Measurements from ENCODE around the gene ADAP1. TPM values are rescaled to one million over a fixed set of nuclear protein-coding genes. Genes with fewer than 3 reads are reported as not detected.

ADAP1 gene
- total RNA-seq, 2 experiments from 2014 or later: 34.6 to 40.9 TPM

DNA sequence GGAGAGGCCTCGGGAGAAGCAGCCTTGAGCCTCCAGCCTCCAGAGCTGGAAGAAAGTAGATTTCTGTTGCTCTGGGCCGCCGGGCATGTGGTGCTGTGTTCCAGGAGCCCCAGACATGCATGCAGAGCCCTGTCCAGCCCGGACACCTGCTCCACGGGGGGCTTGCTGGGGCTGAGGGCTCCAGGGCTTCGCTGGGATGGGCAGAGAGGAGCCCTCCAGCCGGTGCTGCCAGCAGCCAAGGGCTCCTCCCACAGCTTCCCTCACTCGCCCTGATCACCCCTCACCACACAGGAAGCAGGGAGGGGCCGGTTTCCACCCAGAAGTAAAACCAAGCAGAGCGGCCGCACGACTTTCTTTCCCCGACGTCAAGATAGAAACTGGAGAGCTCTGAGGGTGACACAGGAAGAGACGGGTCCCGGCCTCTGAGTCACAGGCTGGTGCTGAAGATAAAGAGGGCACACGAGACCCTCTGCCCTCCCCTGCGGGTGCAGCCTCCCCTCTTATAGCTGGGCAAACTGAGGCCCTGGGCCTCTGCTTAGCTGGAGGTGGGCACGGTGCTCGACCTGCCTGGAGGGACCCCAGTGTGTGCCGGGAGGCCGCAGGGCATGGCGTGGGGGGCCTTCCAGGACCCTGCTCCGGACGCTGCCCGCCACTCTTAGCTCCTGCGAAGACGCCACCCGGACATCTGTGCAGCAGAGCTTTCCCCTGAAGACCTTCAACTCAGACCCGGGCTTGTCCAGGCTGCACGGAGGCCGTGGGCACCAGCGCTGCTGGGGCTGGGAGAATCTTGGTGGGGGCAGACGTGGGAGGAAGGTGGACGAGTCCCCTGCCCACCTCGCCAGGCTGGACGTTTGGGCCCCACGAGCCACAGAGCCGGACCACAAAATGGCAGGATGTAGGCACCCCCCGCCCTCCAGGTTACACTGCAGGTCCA is 31.1 kb downstream of the ADAP1 start:
- Mint-ChIP-seq H3K36me3 (ENCODE audit: low read depth) (peaks cover 7% of the 10 kb centered on the region), H3K9me3 (no peaks in the 10 kb centered on the region), H3K27me3 (no peaks in the 10 kb centered on the region), H3K4me3 (peak overlapping the region; percentile 77), H3K4me1 (ENCODE audit: low read depth) (peaks cover 58% of the 10 kb centered on the region), H3K27ac (peak overlapping the region; percentile 97)
- TF ChIP-seq, protein P1, sequence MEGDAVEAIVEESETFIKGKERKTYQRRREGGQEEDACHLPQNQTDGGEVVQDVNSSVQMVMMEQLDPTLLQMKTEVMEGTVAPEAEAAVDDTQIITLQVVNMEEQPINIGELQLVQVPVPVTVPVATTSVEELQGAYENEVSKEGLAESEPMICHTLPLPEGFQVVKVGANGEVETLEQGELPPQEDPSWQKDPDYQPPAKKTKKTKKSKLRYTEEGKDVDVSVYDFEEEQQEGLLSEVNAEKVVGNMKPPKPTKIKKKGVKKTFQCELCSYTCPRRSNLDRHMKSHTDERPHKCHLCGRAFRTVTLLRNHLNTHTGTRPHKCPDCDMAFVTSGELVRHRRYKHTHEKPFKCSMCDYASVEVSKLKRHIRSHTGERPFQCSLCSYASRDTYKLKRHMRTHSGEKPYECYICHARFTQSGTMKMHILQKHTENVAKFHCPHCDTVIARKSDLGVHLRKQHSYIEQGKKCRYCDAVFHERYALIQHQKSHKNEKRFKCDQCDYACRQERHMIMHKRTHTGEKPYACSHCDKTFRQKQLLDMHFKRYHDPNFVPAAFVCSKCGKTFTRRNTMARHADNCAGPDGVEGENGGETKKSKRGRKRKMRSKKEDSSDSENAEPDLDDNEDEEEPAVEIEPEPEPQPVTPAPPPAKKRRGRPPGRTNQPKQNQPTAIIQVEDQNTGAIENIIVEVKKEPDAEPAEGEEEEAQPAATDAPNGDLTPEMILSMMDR (IDR thresholded peaks at IDR 0.05): no peak
- intact Hi-C loops (cut with micrococcal nuclease): no loop called here
- ChIA-PET CTCF (interaction anchor here (0.8 to 1.6 kb wide), 4 partner anchors 14 to 247 kb away, joined by 3 to 10 read pairs (median 4); no protein-coding TSS in a partner anchor), POLR2A (interaction anchor here (0.7 to 3.0 kb wide), 9 partner anchors 9 to 69 kb away, joined by 3 to 12 read pairs (median 6); partner anchors contain the start of gene COX19)
- ATAC-seq (peak; percentile 69), DNase-seq (peak; percentile 99)

GRCh38 chr7:922334-923107 is 32.0 kb downstream of the ADAP1 start:
- intact Hi-C loops (cut with micrococcal nuclease): no loop called here
- Mint-ChIP-seq H3K4me3 (peak overlapping the region; percentile 77), H3K9me3 (no peaks in the 10 kb centered on the region), H3K27ac (peak overlapping the region; percentile 97), H3K27me3 (no peaks in the 10 kb centered on the region), H3K4me1 (ENCODE audit: low read depth) (peaks cover 52% of the 10 kb centered on the region), H3K36me3 (ENCODE audit: low read depth) (peaks cover 5% of the 10 kb centered on the region)
- ChIA-PET POLR2A (interaction anchor here (0.6 to 3.0 kb wide), 12 partner anchors 10 to 181 kb away, joined by 3 to 12 read pairs (median 4); partner anchors contain the start of genes COX19 and SUN1), CTCF (interaction anchor here (0.8 to 1.6 kb wide), 5 partner anchors 13 to 248 kb away, joined by 3 to 10 read pairs (median 3); no protein-coding TSS in a partner anchor)
- TF ChIP-seq, protein P1 (IDR thresholded peaks at IDR 0.05): no peak
- ATAC-seq: peak; percentile 1
- peak; percentile 70 for DNase-seq

DNA sequence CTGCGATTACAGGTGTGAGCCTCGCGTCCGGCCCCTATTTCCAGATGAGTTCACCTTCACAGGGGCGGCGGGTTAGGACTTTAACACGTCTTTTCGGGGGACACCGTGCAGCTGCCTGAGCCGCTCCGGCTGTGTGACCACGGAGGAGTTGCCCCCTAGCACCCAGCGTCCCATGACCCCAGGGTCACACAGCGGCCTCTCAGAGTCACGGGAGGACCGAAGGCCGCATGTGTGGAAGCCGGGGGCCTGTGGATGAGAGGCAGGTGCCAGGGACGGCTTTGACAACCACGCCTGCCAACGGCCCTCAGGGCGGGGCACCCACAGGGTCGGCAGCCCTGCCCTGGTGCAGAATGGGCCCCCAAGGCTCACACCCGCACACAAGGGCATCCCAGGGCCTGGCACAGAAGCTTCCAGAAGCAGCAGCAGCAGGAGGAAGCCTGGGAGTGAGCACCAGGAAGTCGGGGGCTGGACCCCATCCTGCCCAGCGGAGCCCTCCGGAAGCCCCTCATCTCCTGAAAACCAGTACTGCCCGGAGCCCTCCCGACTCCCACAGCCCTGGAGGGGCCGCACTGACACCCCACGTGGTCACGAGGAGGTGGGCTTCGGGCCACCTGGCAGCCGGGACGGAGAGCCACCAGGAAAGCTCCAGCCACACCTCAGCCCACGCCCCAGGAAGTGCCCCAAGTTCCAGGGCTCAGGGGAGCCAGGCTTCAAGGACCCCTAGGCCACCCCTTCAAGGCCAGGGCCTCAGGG is 32.7 kb downstream of the ADAP1 start:
- peak overlapping the region; percentile 97 for H3K27ac Mint-ChIP-seq
- ChIA-PET POLR2A (interaction anchor here (0.6 to 3.0 kb wide), 11 partner anchors 8 to 181 kb away, joined by 3 to 12 read pairs (median 5); partner anchors contain the start of genes COX19 and SUN1), CTCF (interaction anchor here (0.9 to 1.5 kb wide), 3 partner anchors 11 to 18 kb away, joined by 3 to 6 read pairs (median 3); no protein-coding TSS in a partner anchor)
- no peaks in the 10 kb centered on the region for H3K27me3 Mint-ChIP-seq
- no peak for ATAC-seq
- H3K4me1 Mint-ChIP-seq (ENCODE audit: low read depth): peaks cover 45% of the 10 kb centered on the region
- TF ChIP-seq, protein P1 (IDR thresholded peaks at IDR 0.05): no peak
- no peak for DNase-seq
- peaks cover 2% of the 10 kb centered on the region for H3K36me3 Mint-ChIP-seq (ENCODE audit: low read depth)
- H3K4me3 Mint-ChIP-seq: peak overlapping the region; percentile 77
- intact Hi-C loops (cut with micrococcal nuclease): no loop called here
- no peaks in the 10 kb centered on the region for H3K9me3 Mint-ChIP-seq

DNA sequence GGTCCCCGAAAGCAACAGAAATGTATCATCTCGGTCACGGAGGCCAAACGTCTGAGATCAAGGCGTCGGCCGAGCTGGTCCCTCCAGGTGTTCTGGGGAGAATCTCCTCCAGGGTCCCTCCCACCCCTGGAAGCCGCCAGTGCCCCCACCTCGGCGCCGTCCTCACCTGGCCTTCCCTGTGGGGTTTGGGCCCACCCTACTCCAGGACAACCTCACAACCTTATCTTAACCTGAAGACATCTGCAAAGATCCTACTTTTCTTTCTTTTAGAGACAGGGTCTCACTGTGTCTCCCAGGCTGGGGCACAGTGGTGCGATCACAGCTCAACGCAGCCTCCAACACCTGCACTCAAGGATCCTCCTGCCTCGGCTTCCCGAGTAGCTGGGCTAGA is 33.4 kb downstream of the ADAP1 start:
- H3K4me1 Mint-ChIP-seq (ENCODE audit: low read depth): peaks cover 45% of the 10 kb centered on the region
- intact Hi-C loops (cut with micrococcal nuclease): no loop called here
- CTCF ChIA-PET: interaction anchor here (0.9 to 1.5 kb wide), 3 partner anchors 11 to 17 kb away, joined by 3 to 6 read pairs (median 3); no protein-coding TSS in a partner anchor
- DNase-seq (no peak), ATAC-seq (no peak)
- H3K36me3 Mint-ChIP-seq (ENCODE audit: low read depth): peaks cover 2% of the 10 kb centered on the region
- H3K27ac Mint-ChIP-seq: peak overlapping the region; percentile 97
- H3K4me3 Mint-ChIP-seq: peak overlapping the region; percentile 26
- POLR2A ChIA-PET: interaction anchor here (1.2 to 3.0 kb wide), 5 partner anchors 9 to 54 kb away, joined by 3 to 12 read pairs (median 5); partner anchors contain the start of gene COX19
- TF ChIP-seq, protein P1 (IDR thresholded peaks at IDR 0.05): no peak
- no peaks in the 10 kb centered on the region for H3K27me3 Mint-ChIP-seq
- H3K9me3 Mint-ChIP-seq: no peaks in the 10 kb centered on the region

Data from activated CD8-positive, alpha-beta T cell treated with anti-CD3 and anti-CD28 coated beads for 36 hours (primary cell).